ENCODE measurements around the gene ATP13A2.

Gene ATP13A2

GRCh38 chr1:16984717-16985116, 27.0 kb downstream of the ATP13A2 start:
- DNase-seq = peak in 7 of 42 donors; percentile 43 to 74 (median 58)
- intact Hi-C loops (cut with DNase I) = no loop called here

GRCh38 chr1:16983649-16984048, 28.1 kb downstream of the ATP13A2 start:
- intact Hi-C loops (cut with DNase I) = no loop called here
- no peak for DNase-seq

GRCh38 chr1:16982902-16983301, 28.8 kb downstream of the ATP13A2 start:
- intact Hi-C loops (cut with DNase I) = no loop called here
- DNase-seq = no peak

GRCh38 chr1:16981269-16981849, 30.4 kb downstream of the ATP13A2 start:
- DNase-seq = peak in 33 of 42 donors; percentile 15 to 88 (median 53)

GRCh38 chr1:16980473-16981268, 31.1 kb downstream of the ATP13A2 start, which contains the start of gene MFAP2:
MFAP2 (minus strand) TSS chr1:16980620; CDS start chr1:16978273, 2,347 bp downstream.
- DNase-seq = no peak
- intact Hi-C loops (cut with DNase I) = no loop called here

More at GRCh38 chr1:16981269-16981849, 30.4 kb downstream of the ATP13A2 start:
- intact Hi-C loops (cut with DNase I) = no loop called here

GRCh38 chr1:16979475-16980327, 32.0 kb downstream of the ATP13A2 start:
- intact Hi-C loops (cut with DNase I) = no loop called here
- no peak for DNase-seq

- intact Hi-C loops (cut with DNase I) = no loop called here
- DNase-seq = peak in 1 of 42 donors; percentile 13
These were observed 32.9 kb downstream of the ATP13A2 start for GRCh38 chr1:16978567-16979474.

- intact Hi-C loops (cut with DNase I) = no loop called here
- no peak for DNase-seq
These were observed 33.6 kb downstream of the ATP13A2 start for GRCh38 chr1:16978139-16978538.

GRCh38 chr1:16977377-16977776, 34.4 kb downstream of the ATP13A2 start:
- DNase-seq = no peak
- intact Hi-C loops (cut with DNase I) = no loop called here

GRCh38 chr1:16976966-16977365, 34.8 kb downstream of the ATP13A2 start:
- intact Hi-C loops (cut with DNase I) = no loop called here
- DNase-seq = no peak

GRCh38 chr1:16975838-16976237, 35.9 kb downstream of the ATP13A2 start:
- DNase-seq = peak in 14 of 42 donors; percentile 10 to 70 (median 37)
- intact Hi-C loops (cut with DNase I) = no loop called here

- intact Hi-C loops (cut with DNase I) = no loop called here
- DNase-seq = no peak
These were observed 36.5 kb downstream of the ATP13A2 start for GRCh38 chr1:16975211-16975610.

- no peak for DNase-seq
- intact Hi-C loops (cut with DNase I) = no loop called here
These were observed 38.5 kb downstream of the ATP13A2 start for GRCh38 chr1:16973215-16973614.

- no peak for DNase-seq
- intact Hi-C loops (cut with DNase I) = no loop called here
These were observed 39.4 kb downstream of the ATP13A2 start for GRCh38 chr1:16972189-16972895.

GRCh38 chr1:16971341-16972188, 40.2 kb downstream of the ATP13A2 start:
- peak in 4 of 42 donors; percentile 20 to 47 (median 32) for DNase-seq
- intact Hi-C loops (cut with DNase I) = no loop called here

- DNase-seq = no peak
- intact Hi-C loops (cut with DNase I) = no loop called here
These were observed 41.4 kb downstream of the ATP13A2 start for GRCh38 chr1:16970132-16970910.

Measured in head of caudate nucleus (tissue), 42 donors.